H7 (cell line): ENCODE data around the gene ACP5. TPM values are rescaled to one million over a fixed set of nuclear protein-coding genes. Genes with fewer than 3 reads are reported as not detected.
"Not testable (repeated sequence)": the region's sequence is repeated elsewhere in the genome, so short reads cannot be mapped to it uniquely, and the experiment has no call there.

Source experiments
- DNase-seq: peaks from one replicate; pipeline ENCODE4 v3.0.0; 2012
- H3K27me3 ChIP-seq: 2 replicates; pipeline ENCODE4 v1.6.0; 2011; ENCODE audit warnings: mild to moderate bottlenecking, low read length; ENCODE audit not compliant: control insufficient read depth, insufficient read depth
- H3K36me3 ChIP-seq: replicated peaks from 2 replicates; pipeline ENCODE4 v1.5.1; 2011; ENCODE audit warnings: low read length; ENCODE audit not compliant: control insufficient read depth, insufficient read depth
- H3K4me3 ChIP-seq: 2 replicates; pipeline ENCODE4 v1.5.1; 2011; ENCODE audit warnings: low read depth, mild to moderate bottlenecking, control low read depth, low read length, moderate library complexity; ENCODE audit not compliant: insufficient read depth
- total RNA-seq: library from RNA; depleted of rRNA; stranded (reverse); fragments of >200 nt; shearing (Covaris generic); gene quantifications from 2 replicates; pipeline ENCODE4 v1.2.3, GENCODE V29; 2014

Gene ACP5
- total RNA-seq, 1 experiment from 2014 or later: 1.0 TPM

DNA sequence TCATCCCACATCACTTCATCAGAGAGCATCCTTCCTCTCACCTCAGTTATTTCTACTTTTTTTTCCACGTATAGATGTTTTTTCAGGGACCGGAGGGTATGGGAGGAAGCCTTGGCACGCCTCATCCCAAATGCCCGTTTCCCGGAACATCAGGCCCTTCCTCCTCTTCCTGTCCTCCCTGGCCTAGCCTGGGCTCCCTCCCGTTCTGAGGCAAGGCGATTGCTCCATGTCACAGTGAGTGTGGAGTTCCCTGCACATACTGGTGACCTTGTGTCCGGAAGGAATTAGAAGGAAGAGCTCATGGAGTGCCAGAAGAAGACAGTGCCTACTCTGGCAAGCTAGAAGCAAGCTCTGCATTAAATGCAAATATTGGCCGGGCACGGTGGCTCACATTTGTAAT lies 18.7 kb upstream of the ACP5 start:
- H3K27me3 ChIP-seq: no peaks in the 10 kb centered on the region
- no peak for DNase-seq
- H3K4me3 ChIP-seq: no peak overlapping the region
- peaks cover 2% of the 10 kb centered on the region for H3K36me3 ChIP-seq

DNA sequence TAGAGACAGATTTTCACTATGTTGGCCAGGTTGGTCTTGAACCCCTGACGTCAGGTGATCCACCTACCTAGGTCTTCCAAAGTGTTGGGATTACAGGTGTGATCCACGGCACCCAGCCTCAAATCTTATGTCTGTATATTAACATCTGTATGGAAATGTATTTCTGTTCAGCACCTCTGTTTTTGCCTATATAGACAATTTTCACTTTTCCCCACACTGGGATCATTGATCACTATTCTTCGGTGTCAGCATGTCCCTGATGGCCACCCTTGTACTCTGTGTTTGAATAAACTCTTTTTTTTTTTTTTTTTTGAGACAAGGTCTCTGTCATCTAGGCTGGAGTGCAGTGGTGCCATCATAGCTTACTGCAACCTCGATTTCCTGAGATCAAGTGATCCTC lies 16.6 kb upstream of the ACP5 start:
- Histone ChIP-seq H3K27me3 (no peaks in the 10 kb centered on the region; the same call in 1 of the 2 replicates), H3K36me3 (no peaks in the 10 kb centered on the region; the same call in 1 of the 2 replicates), H3K4me3 (no peak overlapping the region)
- DNase-seq: no peak

DNA sequence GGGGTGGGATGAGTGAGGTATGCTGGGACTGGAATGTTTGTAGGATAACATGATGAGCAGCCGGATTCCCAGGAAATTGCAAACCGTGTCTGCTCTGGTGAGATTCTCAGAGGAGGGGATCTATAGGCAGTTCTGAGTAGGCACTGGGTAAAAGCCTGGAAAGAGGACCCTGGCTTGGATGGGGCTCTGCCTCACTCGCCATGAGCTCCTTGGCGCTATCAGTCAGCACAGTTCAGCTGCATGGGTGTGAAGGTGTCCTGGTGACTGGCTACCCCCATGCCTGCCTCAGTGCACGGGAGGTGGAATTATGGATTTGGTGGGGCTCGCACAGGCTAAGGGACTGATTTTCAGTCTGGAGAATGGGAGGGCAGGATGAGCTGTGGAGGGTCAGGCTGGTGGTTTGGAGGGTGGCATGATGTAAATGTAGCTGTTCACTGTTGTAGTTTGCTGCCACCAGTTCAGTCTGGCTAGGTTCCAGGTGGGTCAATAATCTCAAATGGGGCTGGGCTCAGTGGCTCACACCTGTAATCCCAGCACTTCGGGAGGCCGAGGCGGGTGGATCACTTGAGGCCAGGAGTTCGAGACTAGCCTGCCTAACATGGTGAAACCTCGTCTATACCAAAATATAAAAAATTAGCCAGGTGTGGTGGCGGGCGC lies 10.7 kb upstream of the ACP5 start:
- Histone ChIP-seq H3K27me3 (no peaks in the 10 kb centered on the region; the same call in 1 of the 2 replicates), H3K36me3 (no peaks in the 10 kb centered on the region), H3K4me3 (no peak overlapping the region)
- no peak for DNase-seq

- H3K36me3 ChIP-seq: no peaks in the 10 kb centered on the region
- no peaks in the 10 kb centered on the region; the same call in 1 of the 2 replicates for H3K27me3 ChIP-seq
- peak; percentile 91 for DNase-seq
- no peak overlapping the region for H3K4me3 ChIP-seq
Measured at GRCh38 chr19:11587302-11587974, 10.0 kb upstream of the ACP5 start.

DNA sequence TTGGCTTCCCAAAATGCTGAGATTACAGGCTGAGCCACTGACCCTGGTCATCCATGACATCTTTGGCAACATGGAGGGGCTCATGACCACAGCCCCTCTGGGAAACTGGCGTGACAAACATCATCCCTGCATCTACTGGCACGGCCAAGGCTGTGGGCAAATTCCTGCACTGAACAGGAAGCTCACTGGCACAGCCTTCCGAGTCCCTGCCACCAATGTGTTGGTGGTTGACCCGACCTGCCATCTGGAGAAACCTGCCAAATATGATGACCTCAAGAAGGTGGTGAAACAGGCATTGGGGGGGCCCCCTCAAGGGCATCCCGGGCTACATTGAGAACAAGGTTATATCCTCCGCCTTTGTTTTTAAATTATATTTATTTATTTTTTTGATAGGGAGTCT lies 8.9 kb upstream of the ACP5 start:
- DNase-seq: no peak
- Histone ChIP-seq H3K36me3 (no peaks in the 10 kb centered on the region), H3K27me3 (no peaks in the 10 kb centered on the region; the same call in 1 of the 2 replicates), H3K4me3 (no peak overlapping the region)

DNA sequence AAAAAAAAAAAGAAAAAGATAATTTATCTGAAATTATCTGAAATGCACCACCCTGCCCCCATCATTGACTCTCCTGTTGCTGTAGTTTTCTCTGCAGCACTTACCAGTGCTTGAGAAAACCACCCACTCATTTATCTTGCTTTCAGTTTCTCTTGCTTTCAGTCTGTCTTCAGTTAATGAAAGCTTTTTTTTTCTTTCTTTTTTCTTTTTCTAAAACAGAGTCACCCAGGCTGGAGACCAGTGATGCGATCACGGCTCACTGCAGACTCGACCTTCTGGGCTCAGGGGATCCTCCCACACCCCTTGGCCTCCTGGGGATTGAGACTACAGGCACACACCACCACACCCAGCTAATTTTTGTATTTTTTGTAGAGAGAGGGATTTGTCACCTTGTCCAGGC lies 4.3 kb upstream of the ACP5 start:
- H3K36me3 ChIP-seq: no peaks in the 10 kb centered on the region
- H3K4me3 ChIP-seq: no peak overlapping the region
- DNase-seq: no peak
- H3K27me3 ChIP-seq: no peaks in the 10 kb centered on the region; the same call in 1 of the 2 replicates

DNA sequence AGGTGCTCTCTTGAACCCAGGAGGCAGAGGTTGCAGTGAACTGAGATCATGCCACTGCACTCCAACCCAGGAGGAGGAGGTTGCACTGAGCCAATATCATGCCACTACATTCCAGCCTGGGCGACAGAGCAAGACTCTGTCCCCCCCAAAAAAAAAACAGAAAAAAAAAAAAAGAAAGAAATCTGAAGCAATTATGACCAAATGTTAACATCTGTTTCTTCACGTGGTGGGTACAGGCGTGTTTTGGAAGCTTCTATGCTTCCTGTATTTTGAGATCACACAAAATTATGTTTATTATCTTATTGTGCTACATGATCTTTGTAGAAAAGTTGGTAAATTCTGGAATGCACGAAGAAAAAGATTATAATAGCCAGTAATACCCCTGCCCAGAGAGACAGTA lies 2.7 kb upstream of the ACP5 start:
- H3K36me3 ChIP-seq: no peaks in the 10 kb centered on the region
- H3K27me3 ChIP-seq: no peaks in the 10 kb centered on the region; the same call in 1 of the 2 replicates
- no peak overlapping the region for H3K4me3 ChIP-seq
- DNase-seq: no peak

DNA sequence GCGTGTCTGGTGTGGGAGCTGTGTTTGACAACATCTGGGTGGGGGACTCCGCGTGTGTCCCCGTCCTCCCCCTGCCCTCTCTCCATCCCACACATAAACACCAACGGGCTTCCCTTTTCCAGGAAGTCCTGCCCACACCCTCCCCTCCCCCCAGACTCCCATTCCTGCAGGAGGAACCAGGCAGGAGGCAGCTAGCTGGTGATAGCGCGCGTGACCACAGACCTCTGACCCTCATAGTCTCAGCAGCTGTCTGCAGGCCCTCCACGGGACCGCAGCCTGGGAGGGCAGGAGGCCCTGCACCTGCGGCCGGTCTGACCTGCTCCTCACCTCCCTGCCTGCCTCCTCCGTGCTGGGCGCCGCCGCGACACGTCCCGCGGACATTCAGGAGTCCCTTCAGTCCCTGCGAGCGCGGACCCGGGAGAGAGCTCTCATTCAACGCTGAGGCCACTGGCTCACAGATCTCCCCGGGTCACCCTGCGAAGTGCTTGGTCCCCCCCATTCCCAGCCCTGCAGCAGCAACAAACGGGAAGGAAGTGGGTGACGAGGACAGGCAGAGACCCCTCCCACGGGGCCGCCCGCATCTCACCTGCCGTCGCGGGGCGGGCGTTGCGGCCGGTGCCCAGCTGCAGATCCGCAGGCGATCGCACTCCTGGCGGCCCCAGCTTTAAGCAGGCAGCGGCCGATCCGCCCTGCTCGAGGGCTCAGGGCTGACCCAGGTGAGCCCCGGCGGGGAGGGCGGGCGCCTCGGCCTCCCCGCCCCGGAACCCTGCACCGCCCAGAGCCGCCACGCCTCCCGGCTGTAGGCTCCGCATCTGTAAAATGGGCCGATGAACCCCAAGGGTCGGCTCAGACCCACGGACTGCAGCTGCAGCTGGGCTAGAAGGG lies 1.1 kb upstream of the ACP5 start:
- Histone ChIP-seq H3K27me3 (no peaks in the 10 kb centered on the region; the same call in 1 of the 2 replicates), H3K36me3 (no peaks in the 10 kb centered on the region), H3K4me3 (peak overlapping the region; percentile 41; the same call in 1 of the 2 replicates)
- peak; percentile 90 for DNase-seq

- no peak overlapping the region for H3K4me3 ChIP-seq
- no peaks in the 10 kb centered on the region for H3K36me3 ChIP-seq
- peak; percentile 30 for DNase-seq
- no peaks in the 10 kb centered on the region; the same call in 1 of the 2 replicates for H3K27me3 ChIP-seq
Measured at GRCh38 chr19:11576227-11576626, 1.2 kb downstream of the ACP5 start.

- Histone ChIP-seq H3K27me3 (no peaks in the 10 kb centered on the region; the same call in 1 of the 2 replicates), H3K4me3 (no peak overlapping the region), H3K36me3 (no peaks in the 10 kb centered on the region)
- DNase-seq: peak; percentile 13
Measured at GRCh38 chr19:11574689-11575088, 2.8 kb downstream of the ACP5 start.

- not testable (repeated sequence) for H3K27me3 ChIP-seq, H3K4me3 ChIP-seq, H3K36me3 ChIP-seq, DNase-seq
Measured at GRCh38 chr19:11573763-11574162, 3.7 kb downstream of the ACP5 start.

DNA sequence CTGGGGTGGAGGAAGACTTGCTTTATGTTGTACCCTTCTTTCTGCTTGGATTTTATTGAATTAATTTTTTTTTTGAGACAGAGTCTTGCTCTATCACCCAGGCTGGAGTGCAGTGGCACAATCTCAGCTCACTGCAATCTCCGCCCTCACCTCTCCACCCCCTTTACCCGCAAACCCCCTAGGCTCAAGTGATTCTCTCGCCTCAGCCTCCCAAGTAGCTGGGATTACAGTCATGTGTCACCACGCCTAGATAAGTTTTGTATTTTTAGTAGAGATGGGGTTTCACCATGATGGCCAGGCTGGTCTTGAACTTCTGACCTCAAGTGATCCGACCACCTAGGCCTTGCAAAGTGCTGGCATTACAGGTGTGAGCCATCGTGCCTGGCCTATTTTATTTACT lies 4.1 kb downstream of the ACP5 start:
- not testable (repeated sequence) for H3K36me3 ChIP-seq, DNase-seq, H3K4me3 ChIP-seq, H3K27me3 ChIP-seq

GRCh38 chr19:11570039-11570462 lies 7.4 kb downstream of the ACP5 start:
- H3K4me3 ChIP-seq: no peak overlapping the region
- H3K27me3 ChIP-seq: no peaks in the 10 kb centered on the region
- DNase-seq: peak; percentile 24
- H3K36me3 ChIP-seq: no peaks in the 10 kb centered on the region

GRCh38 chr19:11566164-11566563 lies 11.3 kb downstream of the ACP5 start:
- Histone ChIP-seq H3K4me3 (no peak overlapping the region), H3K36me3 (no peaks in the 10 kb centered on the region), H3K27me3 (no peaks in the 10 kb centered on the region)
- DNase-seq: no peak
